ACHN (cell line): ENCODE data around the gene HSPA1L.

Experiments used
- DNase-seq: peaks from one replicate; pipeline ENCODE4 v3.0.0-alpha.2; 2015
- in situ Hi-C: cut with HindIII; loops from 2 replicates; pipeline ENCODE4 v1.10.0; 2017; ENCODE audit warnings: low sequenced_read_pairs, low pct_ligation_motif_present, low pct_unique_long_range_greater_than_20kb

HSPA1L gene

GRCh38 chr6:31775633-31776484, 39.2 kb downstream of the HSPA1L start:
- no peak for DNase-seq
- in situ Hi-C loops = no loop called here

- in situ Hi-C loops = no loop called here
- DNase-seq = no peak
These were observed 39.9 kb downstream of the HSPA1L start for GRCh38 chr6:31775184-31775583.

- no peak for DNase-seq
These were observed 43.1 kb downstream of the HSPA1L start for GRCh38 chr6:31771992-31772358.

GRCh38 chr6:31770860-31771259, 44.2 kb downstream of the HSPA1L start:
- no peak for DNase-seq
- in situ Hi-C loops = no loop called here

More at GRCh38 chr6:31771992-31772358, 43.1 kb downstream of the HSPA1L start:
- in situ Hi-C loops = no loop called here

- peak; percentile 65 for DNase-seq
- in situ Hi-C loops = no loop called here
These were observed 45.3 kb downstream of the HSPA1L start for GRCh38 chr6:31769684-31770371.

GRCh38 chr6:31768363-31769257, 46.5 kb downstream of the HSPA1L start:
- DNase-seq = no peak
- in situ Hi-C loops = no loop called here

- in situ Hi-C loops = no loop called here
- DNase-seq = no peak
These were observed 47.9 kb downstream of the HSPA1L start for GRCh38 chr6:31767096-31767645.

GRCh38 chr6:31765910-31766794, 48.9 kb downstream of the HSPA1L start:
- DNase-seq = no peak
- in situ Hi-C loops = no loop called here

GRCh38 chr6:31765559-31765909, 49.5 kb downstream of the HSPA1L start:
- in situ Hi-C loops = no loop called here
- no peak for DNase-seq

GRCh38 chr6:31764198-31764597, 50.9 kb downstream of the HSPA1L start:
- in situ Hi-C loops = no loop called here
- no peak for DNase-seq

- DNase-seq = no peak
- in situ Hi-C loops = no loop called here
These were observed 51.5 kb downstream of the HSPA1L start for GRCh38 chr6:31763619-31763940.

GRCh38 chr6:31762878-31763618, 52.0 kb downstream of the HSPA1L start:
- DNase-seq = no peak
- in situ Hi-C loops = no loop called here

GRCh38 chr6:31762356-31762755, 52.7 kb downstream of the HSPA1L start, which contains the start of gene SAPCD1:
SAPCD1 (plus strand) TSS chr6:31762656; CDS start chr6:31763055, 399 bp downstream.
- no peak for DNase-seq
- in situ Hi-C loops = no loop called here

- in situ Hi-C loops = no loop called here
- no peak for DNase-seq
These were observed 53.7 kb downstream of the HSPA1L start for GRCh38 chr6:31761343-31761742.

GRCh38 chr6:31760790-31761189, 54.3 kb downstream of the HSPA1L start:
- in situ Hi-C loops = no loop called here
- DNase-seq = no peak
